GM12872 (cell line): ENCODE measurements around the gene DSCAM.

ENCODE experiments used
- TF ChIP-seq, protein P1 (sequence below): IDR thresholded peaks from 3 replicates; pipeline ENCODE4 v1.5.1; 2011; ENCODE audit warnings: low read depth, mild to moderate bottlenecking, low read length, moderate library complexity; ENCODE audit not compliant: insufficient read depth

DSCAM gene

DNA sequence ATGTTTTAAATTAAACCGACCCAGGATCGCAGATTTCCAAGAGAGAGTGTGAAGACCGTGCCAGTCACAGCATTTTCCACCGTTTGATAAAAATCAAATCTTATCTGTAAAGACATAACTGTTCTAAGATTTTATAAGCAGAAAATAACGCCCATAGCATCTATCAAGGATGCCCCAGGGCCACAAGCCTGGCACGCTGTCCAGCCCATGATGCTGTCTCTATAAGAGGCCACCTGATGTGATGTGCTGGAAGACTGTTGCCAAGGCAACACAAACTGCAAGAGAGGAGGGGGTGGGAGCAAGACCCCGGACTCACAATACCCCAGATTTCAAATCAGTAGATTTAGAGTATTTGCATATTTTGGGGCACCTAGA is 116.5 kb downstream of the DSCAM start:
- TF ChIP-seq, protein P1, sequence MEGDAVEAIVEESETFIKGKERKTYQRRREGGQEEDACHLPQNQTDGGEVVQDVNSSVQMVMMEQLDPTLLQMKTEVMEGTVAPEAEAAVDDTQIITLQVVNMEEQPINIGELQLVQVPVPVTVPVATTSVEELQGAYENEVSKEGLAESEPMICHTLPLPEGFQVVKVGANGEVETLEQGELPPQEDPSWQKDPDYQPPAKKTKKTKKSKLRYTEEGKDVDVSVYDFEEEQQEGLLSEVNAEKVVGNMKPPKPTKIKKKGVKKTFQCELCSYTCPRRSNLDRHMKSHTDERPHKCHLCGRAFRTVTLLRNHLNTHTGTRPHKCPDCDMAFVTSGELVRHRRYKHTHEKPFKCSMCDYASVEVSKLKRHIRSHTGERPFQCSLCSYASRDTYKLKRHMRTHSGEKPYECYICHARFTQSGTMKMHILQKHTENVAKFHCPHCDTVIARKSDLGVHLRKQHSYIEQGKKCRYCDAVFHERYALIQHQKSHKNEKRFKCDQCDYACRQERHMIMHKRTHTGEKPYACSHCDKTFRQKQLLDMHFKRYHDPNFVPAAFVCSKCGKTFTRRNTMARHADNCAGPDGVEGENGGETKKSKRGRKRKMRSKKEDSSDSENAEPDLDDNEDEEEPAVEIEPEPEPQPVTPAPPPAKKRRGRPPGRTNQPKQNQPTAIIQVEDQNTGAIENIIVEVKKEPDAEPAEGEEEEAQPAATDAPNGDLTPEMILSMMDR, result no peak

DNA sequence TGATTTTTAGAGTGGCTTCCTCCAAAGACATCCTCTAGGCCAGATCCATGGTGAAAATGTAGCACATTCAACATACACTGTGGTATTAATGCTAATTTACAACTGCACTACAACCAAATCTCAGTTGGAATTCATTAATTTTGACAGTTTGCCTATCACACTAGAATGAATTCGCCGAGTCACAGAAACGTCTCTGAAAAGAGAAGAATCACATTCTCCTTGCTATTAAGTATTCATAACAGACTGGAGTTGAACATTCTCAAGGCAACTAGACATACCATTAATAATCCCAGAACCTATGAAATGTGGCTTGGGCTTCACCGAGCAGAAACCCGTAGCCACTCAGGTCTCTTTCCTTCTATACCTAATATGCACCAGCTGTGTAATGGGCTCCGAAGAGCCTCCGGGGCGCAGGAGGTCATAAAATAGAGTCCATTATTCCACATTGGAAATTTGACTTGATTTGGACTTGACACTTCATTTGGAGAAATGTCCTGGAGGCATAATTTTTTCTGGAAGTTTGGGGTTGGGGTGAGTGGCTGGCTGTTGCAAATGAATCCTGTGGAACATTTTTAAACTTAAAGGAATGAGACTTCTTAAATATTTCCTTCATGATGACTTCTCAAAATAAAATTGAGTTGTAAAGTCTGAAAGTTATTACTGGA is 117.1 kb downstream of the DSCAM start:
- TF ChIP-seq, protein P1, result no peak

DNA sequence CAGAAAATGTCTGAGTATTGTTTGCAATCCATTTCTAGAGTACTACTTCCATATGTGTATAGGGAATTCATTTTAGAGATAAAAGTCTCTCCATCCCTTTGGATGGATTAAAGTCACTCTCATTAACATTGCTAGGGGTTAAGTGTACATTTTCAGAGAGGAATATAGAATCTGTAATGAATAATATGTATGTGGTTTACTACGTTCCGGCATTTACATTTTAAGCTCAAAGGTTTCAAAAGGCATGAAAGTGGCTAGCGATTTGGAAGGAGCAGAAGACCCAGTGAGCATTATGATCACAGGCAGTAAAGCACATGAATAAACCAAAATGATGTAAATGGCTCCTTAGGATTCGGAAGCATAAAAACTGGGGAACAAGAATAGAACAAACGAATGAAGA is 123.0 kb downstream of the DSCAM start:
- TF ChIP-seq, protein P1, result no peak

- TF ChIP-seq, protein P1, result no peak
Observed at GRCh38 chr21:40723317-40723716, 123.6 kb downstream of the DSCAM start.

- TF ChIP-seq, protein P1, result no peak
Observed at GRCh38 chr21:40719615-40720014, 127.3 kb downstream of the DSCAM start.

- TF ChIP-seq, protein P1, result no peak
Observed at GRCh38 chr21:40717028-40717427, 129.9 kb downstream of the DSCAM start.

- TF ChIP-seq, protein P1, result no peak
Observed at GRCh38 chr21:40714536-40714935, 132.4 kb downstream of the DSCAM start.
